ENCODE results near the gene UPK2. TPM values are rescaled to one million over a fixed set of nuclear protein-coding genes. Genes with fewer than 3 reads are reported as not detected.

The UPK2 gene
- polyA plus RNA-seq, 1 donor (not counting 4 experiments of a cell fraction or from before 2014, with no cell fraction given), result 0.20 TPM

GRCh38 chr11:118928101-118928869 lies 27.8 kb upstream of the UPK2 start:
- no peaks in the 10 kb centered on the region for H3K9me3 ChIP-seq (ENCODE audit: control insufficient read depth, low read depth, low read length)
- H3K79me2 ChIP-seq (ENCODE audit: control insufficient read depth, insufficient read depth, low read length), result peaks cover 21% of the 10 kb centered on the region
- peak overlapping the region; percentile 86 for H3K9ac ChIP-seq (ENCODE audit: control insufficient read depth, extremely low read depth, insufficient read depth, low read length)
- H3K4me2 ChIP-seq (ENCODE audit: control insufficient read depth, extremely low read depth, insufficient read depth, low read depth, low read length), result peak overlapping the region; percentile 74
- peak overlapping the region; percentile 78 for H2AFZ ChIP-seq (ENCODE audit: control insufficient read depth, low read length)
- peak overlapping the region; percentile 77 to 92 (median 84) for H3K4me3 ChIP-seq (ENCODE audit: control insufficient read depth in 2 of 3, extremely low read depth in 1 of 3, insufficient read depth in 2 of 3, low read depth in 1 of 3, low read length in 3 of 3)
- H3K9me1 ChIP-seq (ENCODE audit: control insufficient read depth, extremely low read depth, insufficient read depth, low read length), result no peaks in the 10 kb centered on the region
- H4K20me1 ChIP-seq (ENCODE audit: control insufficient read depth, extremely low read depth, insufficient read depth, low read length), result peaks cover 4% of the 10 kb centered on the region
- dilution Hi-C loops (cut with MboI; ENCODE audit: extremely low pct_ligation_motif_present, low sequenced_read_pairs), result no loop called here
- no peaks in the 10 kb centered on the region for H3K27me3 ChIP-seq (ENCODE audit: control insufficient read depth, extremely low read depth, insufficient read depth, low read length)
- DNase-seq (ENCODE audit: low read depth, low spot score) (no peak), FAIRE-seq (peak; percentile 85)
- TF ChIP-seq EZH2 (IDR thresholded peaks at IDR 0.05; ENCODE audit: low read length), result no peak
- peak in 2 of 3 experiments; percentile 96 to 98 for TF ChIP-seq CTCF (optimal IDR thresholded peaks at IDR 0.05 in 1 of 3, IDR thresholded peaks at IDR 0.05 in 1 of 3, conservative IDR thresholded peaks at IDR 0.05 in 1 of 3; ENCODE audit: extremely low read depth in 1 of 3, insufficient read depth in 2 of 3, low read length in 3 of 3)
- peak overlapping the region; percentile 97 for H3K27ac ChIP-seq (ENCODE audit: control insufficient read depth, insufficient read depth, low read length)
- peaks cover 28% of the 10 kb centered on the region for H3K4me1 ChIP-seq (ENCODE audit: control insufficient read depth, extremely low read depth, insufficient read depth, low read length)
- peaks cover 3 to 8% of the 10 kb centered on the region in 2 experiments for H3K36me3 ChIP-seq (ENCODE audit: control insufficient read depth in 2 of 2, extremely low read depth in 1 of 2, insufficient read depth in 2 of 2, low read length in 2 of 2)

GRCh38 chr11:118928870-118929500 lies 27.1 kb upstream of the UPK2 start:
- Histone ChIP-seq H2AFZ (ENCODE audit: control insufficient read depth, low read length) (peak overlapping the region; percentile 78), H3K27ac (ENCODE audit: control insufficient read depth, insufficient read depth, low read length) (peak overlapping the region; percentile 97), H4K20me1 (ENCODE audit: control insufficient read depth, extremely low read depth, insufficient read depth, low read length) (peaks cover 4% of the 10 kb centered on the region), H3K36me3 (ENCODE audit: control insufficient read depth in 2 of 2, extremely low read depth in 1 of 2, insufficient read depth in 2 of 2, low read length in 2 of 2) (peaks cover 0 to 2% of the 10 kb centered on the region in 2 experiments), H3K4me2 (ENCODE audit: control insufficient read depth, extremely low read depth, insufficient read depth, low read depth, low read length) (peak overlapping the region; percentile 74), H3K27me3 (ENCODE audit: control insufficient read depth, extremely low read depth, insufficient read depth, low read length) (no peaks in the 10 kb centered on the region), H3K9me1 (ENCODE audit: control insufficient read depth, extremely low read depth, insufficient read depth, low read length) (no peaks in the 10 kb centered on the region), H3K79me2 (ENCODE audit: control insufficient read depth, insufficient read depth, low read length) (peaks cover 14% of the 10 kb centered on the region), H3K4me1 (ENCODE audit: control insufficient read depth, extremely low read depth, insufficient read depth, low read length) (peaks cover 28% of the 10 kb centered on the region), H3K9ac (ENCODE audit: control insufficient read depth, extremely low read depth, insufficient read depth, low read length) (peak overlapping the region; percentile 86), H3K4me3 (ENCODE audit: control insufficient read depth in 2 of 3, extremely low read depth in 1 of 3, insufficient read depth in 2 of 3, low read depth in 1 of 3, low read length in 3 of 3) (peak overlapping the region; percentile 77 to 92 (median 84)), H3K9me3 (ENCODE audit: control insufficient read depth, low read depth, low read length) (no peaks in the 10 kb centered on the region)
- TF ChIP-seq EZH2 (IDR thresholded peaks at IDR 0.05; ENCODE audit: low read length) (no peak), CTCF (optimal IDR thresholded peaks at IDR 0.05 in 1 of 3, IDR thresholded peaks at IDR 0.05 in 1 of 3, conservative IDR thresholded peaks at IDR 0.05 in 1 of 3; ENCODE audit: extremely low read depth in 1 of 3, insufficient read depth in 2 of 3, low read length in 3 of 3) (no peak)
- FAIRE-seq (no peak), DNase-seq (ENCODE audit: low read depth, low spot score) (no peak)
- dilution Hi-C loops (cut with MboI; ENCODE audit: extremely low pct_ligation_motif_present, low sequenced_read_pairs), result no loop called here
